ENCODE results near the gene RGS11.
"Not testable (repeated sequence)": the region's sequence is repeated elsewhere in the genome, so short reads cannot be mapped to it uniquely, and the experiment has no call there.

RGS11 gene

GRCh38 chr16:270381-271255 is 5.1 kb downstream of the RGS11 start:
- Histone ChIP-seq H3K9me3 (replicated peaks in 1 of 11) (no peaks in the 10 kb centered on the region), H3K9ac (no peak overlapping the region), H3K4me2 (no peak overlapping the region), H3K36me3 (peaks cover 0 to 9% (median 0%) of the 10 kb centered on the region in 11 experiments; a peak in 6 of 22 replicates), H3K27me3 (peaks cover 15 to 28% (median 18%) of the 10 kb centered on the region in 11 experiments), H4K20me1 (peaks cover 0 to 42% (median 0%) of the 10 kb centered on the region in 11 experiments; a peak in 8 of 22 replicates), H3K4me1 (peaks cover 0 to 9% (median 6%) of the 10 kb centered on the region in 10 experiments; a peak in 16 of 20 replicates), H3K27ac (no peak overlapping the region), H3K4me3 (no peak overlapping the region)
- no peak for TF ChIP-seq Cebpa-rat (IDR thresholded peaks at IDR 0.05)

GRCh38 chr16:269061-269796 is 6.5 kb downstream of the RGS11 start:
- peaks cover 3 to 14% (median 4%) of the 10 kb centered on the region in 11 experiments for H3K27me3 ChIP-seq
- H3K4me2 ChIP-seq: no peak overlapping the region
- H4K20me1 ChIP-seq: peaks cover 0 to 52% (median 0%) of the 10 kb centered on the region in 11 experiments; a peak in 7 of 22 replicates
- H3K4me1 ChIP-seq: no peaks in the 10 kb centered on the region
- H3K36me3 ChIP-seq: peaks cover 8 to 23% (median 13%) of the 10 kb centered on the region in 11 experiments; a peak in 19 of 22 replicates
- no peaks in the 10 kb centered on the region for H3K9me3 ChIP-seq (replicated peaks in 1 of 11)
- no peak overlapping the region for H3K9ac ChIP-seq
- no peak overlapping the region for H3K27ac ChIP-seq
- H3K4me3 ChIP-seq: no peak overlapping the region
- TF ChIP-seq Cebpa-rat (IDR thresholded peaks at IDR 0.05): no peak

GRCh38 chr16:268141-269053 is 7.3 kb downstream of the RGS11 start:
- Histone ChIP-seq H3K9ac (no peak overlapping the region), H3K4me3 (no peak overlapping the region), H3K9me3 (replicated peaks in 1 of 11) (no peaks in the 10 kb centered on the region), H3K4me1 (no peaks in the 10 kb centered on the region), H4K20me1 (peaks cover 0 to 60% (median 0%) of the 10 kb centered on the region in 11 experiments; a peak in 6 of 22 replicates), H3K4me2 (no peak overlapping the region), H3K27ac (no peak overlapping the region), H3K36me3 (peaks cover 11 to 32% (median 21%) of the 10 kb centered on the region in 11 experiments; a peak in 20 of 22 replicates), H3K27me3 (peaks cover 0 to 7% (median 0%) of the 10 kb centered on the region in 11 experiments; a peak in 3 of 22 replicates)
- no peak for TF ChIP-seq Cebpa-rat (IDR thresholded peaks at IDR 0.05)

- H3K27ac ChIP-seq; H3K4me3 ChIP-seq; H3K4me1 ChIP-seq; H3K9me3 ChIP-seq (replicated peaks in 1 of 11); H3K27me3 ChIP-seq; H3K4me2 ChIP-seq; H3K9ac ChIP-seq: not testable (repeated sequence)
- H3K36me3 ChIP-seq: peaks cover 16 to 40% (median 30%) of the 10 kb centered on the region in 11 experiments; a peak in 21 of 22 replicates
- H4K20me1 ChIP-seq: peaks cover 0 to 65% (median 0%) of the 10 kb centered on the region in 11 experiments; a peak in 6 of 22 replicates
Observed at GRCh38 chr16:267562-267961, 8.2 kb downstream of the RGS11 start.

- H3K36me3 ChIP-seq: peaks cover 26 to 50% (median 40%) of the 10 kb centered on the region in 11 experiments
- no peaks in the 10 kb centered on the region for H3K27me3 ChIP-seq
- H3K4me3 ChIP-seq: no peak overlapping the region
- no peak overlapping the region for H3K4me2 ChIP-seq
- H3K27ac ChIP-seq: no peak overlapping the region
- no peaks in the 10 kb centered on the region for H3K4me1 ChIP-seq
- no peak for TF ChIP-seq Cebpa-rat (IDR thresholded peaks at IDR 0.05)
- H4K20me1 ChIP-seq: peaks cover 0 to 75% (median 0%) of the 10 kb centered on the region in 11 experiments; a peak in 6 of 22 replicates
- no peaks in the 10 kb centered on the region for H3K9me3 ChIP-seq (replicated peaks in 1 of 11)
- no peak overlapping the region for H3K9ac ChIP-seq
Observed at GRCh38 chr16:266258-267164, 9.2 kb downstream of the RGS11 start.

- no peak overlapping the region for H3K4me2 ChIP-seq
- no peaks in the 10 kb centered on the region for H3K9me3 ChIP-seq (replicated peaks in 1 of 11)
- no peaks in the 10 kb centered on the region for H3K4me1 ChIP-seq
- H3K4me3 ChIP-seq: no peak overlapping the region
- no peak overlapping the region for H3K9ac ChIP-seq
- H3K27me3 ChIP-seq: no peaks in the 10 kb centered on the region
- H3K36me3 ChIP-seq: peaks cover 34 to 58% (median 48%) of the 10 kb centered on the region in 11 experiments
- H4K20me1 ChIP-seq: peaks cover 0 to 83% (median 0%) of the 10 kb centered on the region in 11 experiments; a peak in 6 of 22 replicates
- no peak for TF ChIP-seq Cebpa-rat (IDR thresholded peaks at IDR 0.05)
- no peak overlapping the region for H3K27ac ChIP-seq
Observed at GRCh38 chr16:265711-266110, 10.0 kb downstream of the RGS11 start.

- Histone ChIP-seq H3K9ac (no peak overlapping the region), H4K20me1 (peaks cover 0 to 88% (median 0%) of the 10 kb centered on the region in 11 experiments; a peak in 8 of 22 replicates), H3K27me3 (no peaks in the 10 kb centered on the region), H3K4me1 (peaks cover 0 to under 1% (median 0%) of the 10 kb centered on the region in 10 experiments; a peak in 3 of 20 replicates), H3K36me3 (peaks cover 41 to 65% (median 55%) of the 10 kb centered on the region in 11 experiments), H3K9me3 (replicated peaks in 1 of 11) (no peaks in the 10 kb centered on the region), H3K27ac (no peak overlapping the region), H3K4me3 (no peak overlapping the region), H3K4me2 (no peak overlapping the region)
- TF ChIP-seq Cebpa-rat (IDR thresholded peaks at IDR 0.05): no peak
Observed at GRCh38 chr16:265002-265529, 10.7 kb downstream of the RGS11 start.

Data from BLaER1 treated with 17β-estradiol and CSF1 and Interleukin-3, amounts not matched to agents 10 nM and 100 nM (cell line).